ENCODE data around the gene EHD4.

EHD4 gene

DNA sequence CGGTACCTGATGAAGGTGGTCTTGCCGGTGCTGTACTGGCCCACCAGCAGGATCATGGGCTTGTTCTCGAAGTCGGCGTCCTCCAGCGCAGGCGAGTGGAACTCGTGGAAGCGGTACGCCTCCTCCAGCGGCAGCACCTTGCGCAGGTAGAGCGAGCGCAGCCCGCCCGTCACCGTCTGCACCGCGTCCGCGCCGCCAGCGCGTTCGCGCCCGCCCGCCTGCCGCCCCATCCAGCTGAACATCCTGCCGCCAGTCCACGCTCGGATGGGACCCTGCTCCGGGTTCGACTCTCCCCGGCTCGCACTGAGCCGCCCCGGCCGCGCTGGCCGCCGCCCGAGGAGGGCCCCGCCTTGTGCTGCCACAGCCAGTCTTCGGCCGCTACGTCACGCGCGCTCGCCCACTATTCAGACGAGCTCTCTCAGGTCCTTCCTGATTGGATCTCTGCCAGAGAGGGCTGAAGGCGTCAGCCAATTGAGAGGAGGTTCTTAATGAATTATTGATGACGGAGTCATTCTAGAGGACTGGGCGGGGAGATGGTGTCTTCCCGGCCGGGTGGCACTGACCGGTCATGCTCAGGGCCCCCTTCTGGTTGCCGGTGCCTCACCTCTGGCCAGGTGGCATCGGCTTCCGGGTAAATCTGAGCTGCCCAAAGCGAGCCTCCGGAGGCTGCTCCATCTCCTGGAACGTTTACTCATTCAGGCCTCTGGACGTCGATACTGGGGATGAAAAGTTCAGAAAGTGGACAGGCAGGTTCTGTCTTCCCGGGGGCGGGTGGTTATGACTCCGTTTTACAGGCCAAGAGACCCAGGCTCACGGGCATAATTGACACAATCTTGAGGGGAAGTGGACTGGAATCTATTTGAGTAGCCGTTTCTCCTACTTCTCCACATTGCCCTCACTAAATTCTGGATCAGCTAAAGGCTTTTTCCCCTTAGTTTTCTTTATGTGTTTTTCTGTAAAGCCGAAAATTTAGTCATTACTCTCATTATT is at the start of gene EHD4:
Gene EHD4, minus strand, starts transcription at position 305 of the 990 bp plus-strand sequence. Its CDS starts 63 bp downstream, at position 242.
- peak; percentile 90 for DNase-seq

DNA sequence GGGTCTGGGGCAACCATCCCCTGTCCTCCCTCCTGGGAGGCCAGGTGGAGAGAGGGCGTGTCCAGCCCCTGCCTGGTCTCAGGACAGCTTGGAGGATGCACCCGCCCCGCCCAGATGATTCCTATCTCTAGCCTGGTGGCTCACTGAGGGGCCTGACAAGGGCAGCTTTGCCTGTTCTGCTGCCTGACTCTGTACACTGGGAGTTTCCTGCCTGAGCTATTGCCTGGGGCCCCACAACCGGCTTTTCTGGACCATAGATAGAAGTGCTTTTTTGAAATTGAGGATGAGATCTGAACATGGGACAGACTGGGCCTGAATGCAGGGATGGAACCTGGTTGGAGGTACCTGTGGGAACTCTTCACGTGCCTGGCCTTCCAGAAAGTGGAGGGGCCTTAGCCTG is 49.2 kb upstream of the EHD4 start:
- DNase-seq, result no peak

DNA sequence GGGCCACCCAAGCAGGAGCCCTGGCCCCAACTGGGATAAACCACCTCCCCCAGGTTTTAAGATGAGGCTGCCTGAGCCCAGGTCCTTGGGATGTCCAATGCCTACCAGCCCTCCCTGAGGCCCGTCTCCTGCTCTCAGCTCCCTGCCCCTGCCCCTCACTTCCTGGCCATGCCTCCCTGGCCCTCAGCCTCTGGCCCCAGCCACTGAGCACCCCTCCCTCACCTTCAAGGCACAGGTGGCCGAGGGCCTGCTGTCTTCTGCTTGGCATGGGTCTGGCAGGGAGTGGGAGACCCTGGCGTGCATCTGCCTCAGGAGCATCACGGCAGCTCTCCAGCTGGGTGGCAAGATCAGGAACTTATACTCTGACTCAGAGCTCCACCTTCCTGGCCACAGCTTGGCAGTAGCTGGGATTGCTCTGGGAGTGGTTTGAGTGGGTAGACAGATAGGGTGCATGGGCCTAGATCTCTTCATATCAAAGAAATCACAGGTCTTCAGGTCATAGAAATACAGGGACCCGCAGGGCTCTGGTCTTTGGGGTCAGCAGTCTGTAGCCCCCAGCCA is 48.4 kb upstream of the EHD4 start, which contains the start of gene PLA2G4E:
Gene PLA2G4E, minus strand, starts transcription at position 330 of the 561 bp plus-strand sequence. Its CDS starts 12 bp downstream, at position 318.
- no peak for DNase-seq

DNA sequence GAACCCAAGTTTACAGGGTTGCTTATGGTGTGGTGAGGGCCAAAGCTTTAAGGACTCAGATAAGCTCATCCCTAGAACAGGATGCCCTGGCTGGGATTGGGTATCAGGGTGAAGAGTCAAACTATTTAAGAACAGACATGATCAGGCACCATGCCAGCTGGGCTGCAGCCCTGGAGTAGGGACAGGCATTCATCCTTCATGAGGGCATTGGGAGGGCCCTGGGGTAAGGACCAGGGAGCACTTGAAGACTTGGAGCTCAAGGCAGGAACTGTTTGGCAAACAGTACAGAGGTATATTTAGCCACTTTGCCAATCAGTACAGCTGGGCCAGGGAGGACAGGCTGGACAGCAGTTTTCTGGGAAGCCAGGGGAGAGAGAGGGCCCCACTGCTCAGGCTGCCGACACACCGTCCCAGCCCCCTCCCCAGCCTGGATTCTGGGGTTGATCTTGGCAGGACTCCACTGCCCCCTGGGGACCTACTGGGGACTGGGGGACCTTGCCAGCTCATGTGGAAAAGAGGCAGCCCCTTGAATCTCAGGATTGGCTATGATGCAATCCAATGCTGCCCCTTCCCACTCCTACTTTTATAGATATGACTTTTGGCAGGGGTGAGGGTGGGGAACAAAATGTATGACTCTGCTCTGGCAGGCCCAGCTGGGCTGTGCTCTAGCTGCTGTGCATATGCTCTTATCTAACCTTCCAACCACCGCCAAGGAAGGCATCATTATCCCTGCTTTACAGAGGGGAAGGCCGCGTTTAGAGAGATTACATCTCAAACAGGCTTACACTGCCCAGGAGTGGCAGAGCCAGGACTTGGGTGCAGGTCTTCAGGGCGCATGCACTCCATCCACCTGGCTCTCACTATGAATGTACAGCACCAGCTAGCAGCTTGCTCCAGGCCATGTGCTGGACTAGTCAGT is 46.2 kb upstream of the EHD4 start:
- DNase-seq, result no peak

DNA sequence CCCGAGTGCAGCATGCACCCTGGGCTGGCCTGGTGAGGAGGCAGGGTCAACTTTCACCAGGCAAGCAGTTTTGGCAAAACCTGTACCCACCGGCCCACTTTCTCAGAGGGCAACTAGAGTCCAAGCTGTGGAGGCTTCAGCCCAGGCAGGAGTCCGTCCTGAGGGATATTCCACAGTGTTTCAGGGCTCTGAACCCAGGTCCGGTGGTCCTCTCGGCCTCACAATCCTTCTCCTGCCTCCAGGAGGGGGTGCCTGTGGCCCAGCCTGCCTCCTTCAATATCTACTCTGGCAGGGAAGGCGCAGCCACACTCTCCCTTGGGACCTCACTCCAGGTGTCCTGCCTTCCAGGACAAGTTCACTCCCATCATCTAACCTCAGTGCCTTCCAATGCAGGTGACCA is 44.6 kb upstream of the EHD4 start:
- DNase-seq, result no peak

DNA sequence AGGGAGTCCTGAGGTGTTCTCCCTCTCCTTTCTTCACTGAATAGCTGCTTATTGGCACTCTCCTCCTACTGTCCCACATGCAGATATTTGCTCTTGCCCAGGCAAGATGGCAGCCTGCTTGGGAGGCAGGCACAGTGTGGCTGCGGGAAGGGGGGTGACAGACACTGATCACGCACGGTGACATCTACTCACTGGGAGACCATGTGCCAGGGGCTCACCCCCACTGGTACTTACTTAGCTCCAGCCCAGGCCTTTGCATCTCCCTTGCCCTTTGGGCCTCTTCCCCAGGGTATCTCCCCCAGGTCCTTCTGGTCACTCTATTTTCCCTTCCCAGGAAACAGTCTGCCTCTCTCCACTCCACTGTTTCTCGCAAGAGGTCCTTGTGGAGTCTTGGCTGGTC is 42.0 kb upstream of the EHD4 start:
- DNase-seq, result no peak

DNA sequence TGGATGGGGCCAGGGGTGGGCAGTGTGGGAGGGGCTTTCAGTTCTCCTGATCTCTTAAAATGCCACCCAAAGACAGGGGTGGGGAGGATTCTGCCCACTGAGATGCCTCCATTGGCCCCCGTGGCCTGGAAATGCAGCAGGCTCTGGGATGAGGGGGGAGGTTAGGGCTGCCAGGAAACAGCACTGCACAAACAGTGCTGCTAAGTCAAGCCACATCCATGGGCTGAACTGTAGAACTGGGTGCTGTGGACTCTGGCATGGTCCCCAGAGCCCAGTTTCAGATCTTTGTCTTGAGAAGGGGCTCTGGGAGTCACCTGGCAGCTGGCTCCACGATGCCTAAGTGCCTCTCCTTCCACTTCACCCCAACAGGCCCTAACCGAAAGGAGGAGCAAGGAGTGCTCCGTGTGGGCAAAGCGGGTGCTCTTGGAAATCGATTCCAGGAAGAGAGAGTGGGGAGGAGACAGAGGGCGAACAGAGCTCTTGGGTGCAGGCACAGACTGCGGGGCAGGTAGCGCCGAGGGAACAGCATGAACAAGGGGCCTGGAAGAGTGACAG is 40.6 kb upstream of the EHD4 start:
- DNase-seq, result no peak

DNA sequence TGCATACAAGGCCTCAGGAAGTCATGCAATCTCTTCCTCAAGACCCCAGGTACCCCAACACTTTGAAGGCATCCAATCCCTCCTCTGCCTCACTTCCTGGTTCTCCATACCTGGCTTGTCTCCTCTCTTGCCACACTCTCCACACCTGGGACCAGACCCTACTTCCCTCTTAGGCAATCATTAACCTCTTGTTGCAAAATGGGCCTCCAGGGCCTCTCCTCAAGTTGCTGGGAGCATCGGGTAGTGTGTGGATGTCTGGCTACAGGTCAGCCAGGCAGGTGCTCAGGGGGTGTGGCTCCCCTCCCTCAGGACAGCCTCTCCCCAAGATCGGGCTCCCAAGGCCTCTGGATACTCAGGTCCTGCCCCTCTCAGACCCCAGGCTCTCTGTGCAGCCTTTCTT is 39.9 kb upstream of the EHD4 start:
- no peak for DNase-seq

DNA sequence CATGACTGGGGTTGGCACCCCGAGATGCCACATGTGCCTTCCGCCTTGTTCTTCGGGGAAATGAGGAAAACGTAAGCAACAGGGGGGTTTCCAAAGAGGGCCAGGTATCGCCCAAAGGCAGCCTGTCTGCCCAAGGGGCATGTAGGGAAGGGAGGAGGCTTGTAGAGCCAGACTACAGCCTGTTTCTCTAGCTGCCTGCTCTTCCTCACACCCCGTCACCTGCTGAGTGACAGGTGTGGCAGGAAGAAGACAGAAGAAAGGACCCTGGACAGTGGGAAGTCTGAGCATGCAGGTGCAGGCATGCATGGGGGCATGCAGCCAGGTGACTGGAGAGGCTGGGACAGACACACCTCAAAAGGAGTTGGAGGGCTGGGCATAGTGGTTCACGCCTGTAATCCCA is 38.7 kb upstream of the EHD4 start:
- DNase-seq, result no peak

DNA sequence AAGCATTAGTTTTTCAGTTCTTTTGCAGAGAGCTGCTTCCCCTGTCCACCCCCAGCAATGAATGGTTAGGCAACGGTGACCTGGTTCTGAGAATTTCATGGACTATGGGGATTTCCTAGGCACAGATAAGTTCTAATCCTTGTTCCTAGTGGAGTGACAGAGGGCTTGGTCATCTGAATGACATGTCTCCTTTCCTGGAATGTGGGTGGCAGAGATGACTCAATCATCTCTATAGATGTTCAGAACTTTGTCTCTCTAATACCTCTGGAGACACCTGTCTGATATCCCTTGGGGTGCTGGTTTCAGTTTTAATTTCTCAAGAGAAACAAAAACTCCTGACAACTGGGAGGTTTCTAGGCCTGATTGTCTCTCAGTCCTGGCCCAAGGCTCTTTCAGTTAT is 38.1 kb upstream of the EHD4 start:
- no peak for DNase-seq

DNA sequence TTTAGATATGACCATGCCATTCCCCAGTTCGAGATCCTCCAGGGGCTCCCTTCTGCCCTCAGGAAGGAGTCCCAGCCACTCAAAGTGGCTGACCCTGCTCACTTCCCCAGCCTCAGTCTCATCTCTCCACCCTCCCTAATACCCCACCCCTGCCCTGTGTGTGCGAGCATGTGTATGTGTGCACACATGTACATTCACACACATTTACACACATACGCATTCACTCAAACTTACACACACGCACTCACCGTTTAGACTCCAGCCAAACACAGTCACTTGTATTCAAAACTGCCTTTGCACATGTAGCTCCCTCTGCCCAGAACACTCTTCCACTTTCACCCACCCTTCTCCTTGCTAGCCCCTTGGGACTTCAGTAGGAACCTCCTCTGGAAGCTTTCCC is 37.1 kb upstream of the EHD4 start:
- DNase-seq, result no peak

DNA sequence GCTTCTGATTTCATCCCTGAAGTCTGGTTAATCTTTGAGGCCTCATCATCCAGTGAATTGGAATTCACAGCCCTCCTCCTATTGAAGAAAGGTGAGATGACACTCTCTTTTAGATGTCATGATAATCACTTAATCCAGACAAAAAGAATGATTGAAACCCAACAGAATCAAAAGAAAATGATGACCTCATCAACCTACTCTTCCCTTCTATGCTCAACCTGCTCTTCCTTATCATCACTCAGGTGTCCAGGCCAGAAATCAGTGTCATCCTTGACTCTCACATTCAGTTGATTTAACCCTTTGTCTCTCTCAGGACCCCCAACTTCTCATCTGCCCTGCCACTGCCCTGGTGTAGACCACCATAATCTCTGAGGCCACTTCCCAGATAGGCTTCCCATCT is 36.7 kb upstream of the EHD4 start:
- DNase-seq, result no peak

DNA sequence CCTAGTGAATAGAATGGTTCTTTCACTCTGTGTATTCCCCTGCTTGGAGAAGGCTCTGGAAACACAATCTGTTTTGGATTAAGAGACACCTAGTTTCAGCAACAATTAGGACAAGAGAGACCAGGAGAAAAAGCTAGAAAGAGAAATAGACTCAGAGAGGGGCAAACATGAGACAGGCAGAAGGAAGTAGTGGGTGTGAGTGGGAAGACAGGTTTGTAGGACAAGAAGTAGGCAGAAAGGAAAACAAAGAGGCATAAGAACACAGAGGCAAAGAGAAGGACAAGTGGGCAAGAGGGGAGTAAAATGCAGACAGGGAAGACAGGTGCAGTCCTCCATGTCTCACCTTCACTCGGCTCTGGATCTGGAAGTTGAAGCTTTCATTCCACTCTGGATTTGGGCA is 35.0 kb upstream of the EHD4 start:
- no peak for DNase-seq

DNA sequence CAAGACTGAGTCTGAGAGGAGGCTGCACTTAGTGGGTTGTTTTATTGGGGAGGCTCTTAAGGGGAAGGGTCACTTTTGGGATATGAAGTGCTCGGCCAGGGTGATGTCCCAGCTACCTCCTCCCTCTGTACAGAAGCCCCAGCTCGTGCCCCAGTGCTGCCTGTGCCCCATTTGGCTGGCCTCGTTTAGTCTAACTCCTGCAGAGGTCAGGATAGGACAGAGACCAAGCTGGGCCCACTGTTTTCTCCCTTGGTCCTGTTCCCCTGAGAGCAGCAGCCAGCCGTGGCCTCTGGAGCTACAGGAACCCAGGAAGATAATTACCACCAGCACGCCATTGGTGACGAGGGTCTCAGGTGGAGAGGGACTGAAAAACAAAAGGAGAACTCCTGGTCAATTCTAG is 30.0 kb upstream of the EHD4 start:
- DNase-seq, result no peak

DNA sequence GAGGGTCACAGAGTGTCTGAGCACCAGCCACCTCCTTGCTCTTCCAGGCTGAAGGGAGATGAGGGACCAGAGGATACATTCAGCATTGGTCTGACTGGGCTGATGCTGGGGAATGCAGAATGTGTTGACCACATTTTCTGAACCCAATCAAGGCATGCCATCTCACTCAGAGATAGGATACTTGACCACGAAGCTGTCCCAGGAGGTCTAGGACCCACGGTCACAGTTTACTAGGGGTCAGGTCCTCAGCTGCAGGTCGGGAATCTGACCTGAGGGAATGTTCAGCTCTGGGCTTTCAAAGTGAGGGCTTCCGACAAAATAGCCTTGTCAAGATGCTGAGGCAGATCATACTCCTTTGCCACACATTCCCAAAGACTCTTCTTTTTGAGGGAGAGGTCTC is 28.9 kb upstream of the EHD4 start:
- no peak for DNase-seq

DNA sequence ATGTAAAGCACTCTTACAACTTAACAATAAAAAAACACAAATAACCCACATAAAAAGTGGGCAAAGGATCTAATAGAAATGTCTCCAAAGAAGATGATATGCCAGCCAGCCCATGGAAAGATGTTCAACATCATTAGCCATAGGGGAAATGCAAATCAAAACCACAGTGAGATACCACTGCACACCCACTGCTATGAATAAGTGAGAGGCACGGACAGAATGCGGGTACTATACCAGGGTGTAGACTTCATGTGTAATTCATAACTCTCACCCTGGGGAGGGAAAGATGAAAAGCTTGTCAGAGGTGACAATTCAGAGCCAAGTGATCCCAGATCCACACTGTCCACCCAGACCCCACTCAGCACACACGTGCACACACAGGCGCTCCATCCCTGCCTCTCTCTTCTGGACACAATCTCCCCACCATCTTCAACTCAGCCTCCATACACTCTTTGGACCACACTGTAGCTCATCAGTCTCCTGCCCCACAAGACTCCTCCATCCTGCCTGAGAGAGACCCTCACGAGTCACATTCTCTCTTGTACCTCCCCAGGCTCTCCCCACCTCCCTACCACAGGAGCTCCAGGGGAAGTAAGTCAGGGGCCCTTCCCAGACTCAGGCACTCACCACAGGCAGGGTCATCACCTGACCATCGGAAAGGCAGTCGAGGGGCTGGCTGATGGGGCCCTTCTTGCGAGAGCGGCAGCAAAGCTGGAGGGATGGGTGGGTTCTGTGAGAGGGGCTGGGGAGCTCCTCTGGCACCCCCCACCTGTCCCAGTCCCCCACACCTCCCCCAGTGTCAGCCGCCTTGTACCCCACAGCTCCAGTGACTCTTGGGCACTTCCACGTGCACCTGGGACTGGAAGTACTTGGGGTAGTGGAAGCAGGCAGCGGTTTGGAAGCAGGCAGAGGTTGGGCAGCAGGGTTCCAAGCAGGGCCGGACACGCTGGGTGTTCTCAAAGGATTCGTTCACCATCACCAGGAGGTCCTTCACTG is 27.2 kb upstream of the EHD4 start:
- no peak for DNase-seq

DNA sequence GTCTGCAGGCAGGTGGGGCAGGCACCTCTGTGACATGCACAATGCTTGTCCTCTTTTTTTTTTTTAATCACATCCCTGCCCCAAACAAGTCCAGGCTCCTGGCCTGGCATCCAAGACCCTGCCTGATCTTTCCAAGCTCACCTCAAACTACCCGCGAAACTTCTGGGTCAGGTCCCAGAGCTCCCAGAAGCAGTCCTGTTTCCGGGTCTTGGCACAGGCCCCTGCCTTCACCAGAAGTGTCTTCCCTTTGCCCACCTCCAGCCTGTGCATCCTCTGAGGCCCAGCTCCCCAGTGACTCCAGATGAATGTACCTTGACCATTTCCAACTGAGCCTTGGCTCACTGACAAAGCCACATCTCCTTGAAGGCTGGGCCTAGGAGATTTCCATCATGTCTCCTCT is 25.5 kb upstream of the EHD4 start:
- no peak for DNase-seq

DNA sequence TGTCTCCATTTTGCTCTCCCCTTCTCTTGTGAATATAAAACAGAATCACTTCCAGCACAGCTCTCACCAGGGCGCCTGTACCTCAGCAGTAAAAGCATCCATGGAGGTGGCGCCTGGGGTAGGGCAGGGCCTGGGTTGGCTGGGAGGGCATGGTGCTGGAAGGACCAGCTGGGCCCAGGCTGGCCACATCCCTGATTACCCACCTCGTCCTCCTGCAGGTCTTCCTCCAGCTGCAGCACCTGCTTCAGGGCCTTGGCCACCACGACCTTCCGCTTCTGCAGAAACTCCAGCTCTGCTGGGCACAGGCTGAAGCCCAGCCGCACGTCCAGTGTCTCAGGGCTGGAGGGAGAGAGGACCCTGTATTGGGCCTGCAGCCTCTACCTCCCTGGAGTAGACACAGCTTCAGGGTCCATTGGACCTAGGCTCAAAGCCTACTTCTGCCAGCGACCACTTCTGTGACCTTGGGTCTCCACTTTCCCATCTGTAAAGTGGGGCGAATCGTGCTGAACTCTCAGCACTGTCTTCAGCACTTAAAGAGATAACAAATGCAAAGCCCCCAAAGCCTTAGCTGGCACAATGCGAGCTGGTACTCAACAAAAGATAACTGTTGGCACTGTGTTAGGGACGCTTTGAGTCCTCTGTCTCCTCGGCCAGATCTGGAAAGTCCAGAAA is 24.7 kb upstream of the EHD4 start:
- no peak for DNase-seq

DNA sequence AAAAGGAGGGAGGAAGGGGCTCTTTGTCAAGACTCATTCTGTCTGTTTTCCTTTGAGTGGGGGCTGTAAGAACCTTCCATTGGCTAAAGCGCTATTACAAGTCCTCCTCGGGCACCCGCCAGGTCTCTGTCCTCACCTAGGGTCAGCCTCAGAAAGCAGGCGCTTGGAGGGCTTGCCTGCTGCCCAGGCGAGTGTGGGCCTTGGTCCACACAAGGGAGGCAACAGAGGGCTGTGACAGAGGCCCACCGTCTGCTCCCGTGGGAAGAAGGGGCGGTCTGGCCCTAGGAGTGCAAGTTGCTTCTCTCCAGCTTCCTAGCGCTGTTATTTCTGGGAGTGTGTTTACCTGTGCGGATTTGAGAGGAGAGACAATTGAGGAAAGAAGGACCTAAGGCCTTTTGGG is 24.0 kb upstream of the EHD4 start:
- DNase-seq, result no peak

DNA sequence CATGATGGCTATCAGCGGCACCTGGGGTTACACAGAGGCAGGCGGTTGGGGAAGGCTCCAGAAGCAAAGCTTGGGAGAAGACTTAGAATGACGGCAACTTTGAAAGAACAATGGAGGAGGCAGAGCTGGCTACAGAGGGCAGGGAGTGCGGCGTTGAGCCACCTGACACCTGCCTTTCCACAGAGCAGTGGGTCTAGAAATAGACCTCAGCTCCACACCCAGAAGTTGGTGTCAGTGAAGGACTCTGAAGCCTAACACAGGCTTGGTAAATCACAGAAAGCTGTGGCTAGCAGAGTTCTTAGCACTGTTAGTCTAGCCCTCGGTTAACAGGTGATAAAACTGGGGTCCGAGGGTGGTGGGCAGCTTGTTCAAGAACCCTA is 23.1 kb upstream of the EHD4 start:
- DNase-seq, result no peak
